GM12874 (cell line): ENCODE measurements around the gene SLC12A6.

Experiments used
- CTCF ChIP-seq: IDR thresholded peaks from 2 replicates; pipeline ENCODE4 v1.5.1; 2011; ENCODE audit warnings: low read depth, mild to moderate bottlenecking, control low read depth, low read length, moderate library complexity; ENCODE audit not compliant: insufficient read depth

SLC12A6 gene

DNA sequence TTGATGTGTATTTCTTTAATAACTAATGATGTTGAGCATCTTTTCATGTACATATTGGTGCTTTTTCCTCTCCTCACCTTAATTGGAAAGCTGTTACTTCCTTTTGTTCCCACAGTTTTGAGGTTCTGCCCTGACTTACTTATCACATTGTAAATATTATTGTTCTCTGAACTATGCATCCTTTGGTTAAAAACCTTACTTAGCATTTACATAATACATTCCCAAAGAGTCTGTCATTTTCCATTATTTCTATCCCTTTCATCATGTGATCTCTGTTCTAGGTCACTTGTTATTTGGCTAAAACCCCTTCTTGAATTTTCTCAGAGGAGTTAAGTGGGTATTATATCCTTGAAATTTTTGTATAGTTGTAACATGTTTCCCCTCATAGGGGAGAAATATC is 33.0 kb downstream of the SLC12A6 start:
- TF ChIP-seq CTCF = no peak

GRCh38 chr15:34301058-34301457 is 36.5 kb downstream of the SLC12A6 start:
- no peak for TF ChIP-seq CTCF

DNA sequence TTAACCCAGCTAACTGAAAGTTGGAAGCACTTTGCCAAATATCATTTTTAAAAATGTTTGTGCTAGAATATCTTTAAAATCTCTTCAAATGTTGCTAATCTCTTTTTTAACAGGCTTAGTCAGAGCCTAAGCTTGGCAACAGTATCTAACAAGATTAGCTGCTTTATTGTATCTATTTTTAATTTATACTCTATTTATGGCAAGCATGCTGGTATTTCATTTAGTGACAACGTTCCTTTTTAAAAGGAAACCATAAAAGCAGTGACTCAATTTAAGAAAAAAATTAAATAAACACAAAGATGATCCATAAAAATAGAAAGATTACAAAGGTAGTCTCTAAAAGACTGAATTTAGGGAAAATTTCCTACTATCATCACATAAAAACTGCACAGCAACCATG is 40.5 kb downstream of the SLC12A6 start:
- TF ChIP-seq CTCF = no peak

- no peak for TF ChIP-seq CTCF
Observed at GRCh38 chr15:34292621-34293020, 45.0 kb downstream of the SLC12A6 start.

DNA sequence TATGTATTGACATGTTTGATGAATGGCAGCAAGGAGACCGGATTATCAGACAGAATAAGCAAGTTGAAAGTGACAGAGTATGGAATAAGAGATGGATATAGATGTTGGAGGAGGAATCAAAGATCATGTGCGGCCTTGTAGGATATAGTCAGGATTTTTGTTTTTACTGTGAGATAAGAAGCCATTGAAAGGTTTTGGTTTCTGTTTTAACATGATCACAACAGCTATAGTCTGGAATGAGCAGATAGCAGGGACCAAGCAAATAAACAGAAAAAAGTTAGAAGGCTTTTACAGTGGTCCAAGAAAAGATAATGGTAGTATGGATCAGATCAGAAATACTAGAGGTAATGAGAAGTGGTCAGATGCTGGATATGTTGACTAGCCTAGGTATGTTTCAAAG is 52.6 kb downstream of the SLC12A6 start:
- TF ChIP-seq CTCF = no peak

DNA sequence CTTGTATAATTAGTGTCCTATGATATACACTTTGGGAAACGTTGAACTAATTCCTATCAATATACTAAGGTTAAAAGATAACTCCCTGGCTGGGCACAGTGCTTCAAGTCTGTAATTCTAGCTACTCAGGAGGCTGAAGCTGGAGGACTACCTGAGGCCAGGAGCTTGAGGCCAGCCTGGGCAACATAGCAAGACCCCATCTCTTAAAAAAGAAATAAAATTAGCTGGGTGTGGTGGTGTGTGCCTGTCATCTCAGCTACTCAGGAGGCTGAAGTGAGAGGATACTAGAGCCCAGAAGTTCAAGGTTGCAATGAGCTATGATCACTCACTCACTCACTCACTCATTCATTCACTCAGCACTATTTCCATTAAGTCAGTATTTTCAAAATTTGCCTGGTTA is 55.2 kb downstream of the SLC12A6 start:
- TF ChIP-seq CTCF = no peak

- TF ChIP-seq CTCF = no peak
Observed at GRCh38 chr15:34280193-34280592, 57.4 kb downstream of the SLC12A6 start.

- no peak for TF ChIP-seq CTCF
Observed at GRCh38 chr15:34279368-34279767, 58.2 kb downstream of the SLC12A6 start.
